K562 (cell line): Measurements from ENCODE around the gene TRMT1.

Experiments used
- ATF2 ChIP-seq: sonication (generic); formaldehyde crosslinking; IDR thresholded peaks from 2 replicates; pipeline ENCODE4 v1.8.1; 2022; ENCODE audit warnings: missing genetic modification reagents
- FOXM1 ChIP-seq, 2 experiments: fragments of 450-650 bp in 1 of 2; sonication (generic) in 1 of 2; formaldehyde crosslinking in 1 of 2; IDR thresholded peaks; 2 replicates each; pipeline versions ENCODE4 v1.6.1 to v1.9.0; 2017 to 2022; ENCODE audit warnings: low read depth in 2 of 2, mild to moderate bottlenecking in 2 of 2, missing genetic modification reagents in 1 of 2, moderate library complexity in 1 of 2
- IRF2 ChIP-seq: sonication (generic); formaldehyde crosslinking; IDR thresholded peaks from 2 replicates; pipeline ENCODE4 v1.8.1; 2022; ENCODE audit warnings: mild to moderate bottlenecking, missing genetic modification reagents
- RCOR1 ChIP-seq, 2 experiments: IDR thresholded peaks; 2 replicates each; pipeline ENCODE4 v1.6.1; 2012; ENCODE audit warnings: low read depth in 2 of 2, low read length in 2 of 2, borderline replicate concordance in 1 of 2, improper control_type of control experiment in 1 of 2
- STAT5B ChIP-seq: fragments of 250-450 bp; sonication (Bioruptor Pico); IDR thresholded peaks from 2 replicates; pipeline ENCODE4 v1.8.0; 2021; ENCODE audit warnings: mild to moderate bottlenecking, inconsistent platforms
- ZBTB1 ChIP-seq: sonication (generic); formaldehyde crosslinking; IDR thresholded peaks from 2 replicates; pipeline ENCODE4 v1.8.1; 2023; ENCODE audit warnings: missing genetic modification reagents, low read depth, mild to moderate bottlenecking, borderline replicate concordance

GRCh38 chr19:13122980-13123957 lies 6.7 kb upstream of the TRMT1 start:
- no peak for TF ChIP-seq ATF2
- no peak for TF ChIP-seq IRF2 (CRISPR knock-in tag)
- TF ChIP-seq ZBTB1 (CRISPR knock-in tag), result no peak
- no peak for TF ChIP-seq FOXM1 (IDR thresholded peaks at IDR 0.05; ENCODE audit: low read depth)
- no peak for TF ChIP-seq FOXM1 (CRISPR knock-in tag; IDR thresholded peaks at IDR 0.05; ENCODE audit: low read depth)
- no peak for TF ChIP-seq STAT5B (CRISPR knock-in tag)
- TF ChIP-seq RCOR1 (IDR thresholded peaks at IDR 0.05; ENCODE audit: borderline replicate concordance in 1 of 2, low read depth in 2 of 2, low read length in 2 of 2), result no peak
